NB4 (cell line): ENCODE data around the gene DAB1.

Source experiments
- DNase-seq: peaks from one replicate; pipeline ENCODE4 v3.0.0; 2010; ENCODE audit warnings: low read depth
- H3K4me3 ChIP-seq: one replicate; pipeline ENCODE4 v1.5.1; 2011; ENCODE audit warnings: mild to moderate bottlenecking, low read depth, low read length, moderate library complexity
- MYC ChIP-seq: IDR thresholded peaks from 2 replicates; pipeline ENCODE4 v1.6.1; 2011; ENCODE audit warnings: low read depth, low read length
- POLR2A ChIP-seq: IDR thresholded peaks from 2 replicates; pipeline ENCODE4 v1.6.1; 2011; ENCODE audit warnings: mild to moderate bottlenecking; ENCODE audit not compliant: insufficient read length; ENCODE audit errors: extremely low read depth
- TF ChIP-seq, protein P1 (sequence below): IDR thresholded peaks from 2 replicates; pipeline ENCODE4 v1.6.1; 2011; ENCODE audit warnings: low read depth, low read length
- TF ChIP-seq, protein P2 (sequence below): IDR thresholded peaks from one replicate; pipeline ENCODE4 v1.5.1; 2012; ENCODE audit warnings: low read depth, low read length

DAB1 gene

DNA sequence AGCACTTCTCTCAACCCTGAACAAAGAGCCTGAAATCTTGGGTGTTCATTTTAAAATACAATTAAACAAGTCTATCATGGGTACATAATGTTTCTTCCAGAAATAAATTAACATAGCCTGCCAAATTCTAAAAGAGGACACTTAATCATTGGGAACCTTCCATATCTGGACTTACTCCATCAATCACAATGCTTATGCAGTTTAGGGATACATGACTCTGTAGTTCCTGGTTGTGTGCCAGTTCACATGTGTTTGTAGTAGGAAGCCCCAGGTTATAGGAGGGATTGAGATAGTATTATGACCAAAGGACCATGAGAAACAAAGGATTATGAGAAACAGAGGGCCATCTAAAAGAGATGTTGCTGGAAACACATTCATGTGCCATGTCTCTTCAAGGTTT is 19.1 kb upstream of the DAB1 start:
- no peak for DNase-seq
- TF ChIP-seq, protein P1, sequence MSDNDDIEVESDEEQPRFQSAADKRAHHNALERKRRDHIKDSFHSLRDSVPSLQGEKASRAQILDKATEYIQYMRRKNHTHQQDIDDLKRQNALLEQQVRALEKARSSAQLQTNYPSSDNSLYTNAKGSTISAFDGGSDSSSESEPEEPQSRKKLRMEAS, result no peak
- no peak for TF ChIP-seq MYC
- TF ChIP-seq, protein P2, sequence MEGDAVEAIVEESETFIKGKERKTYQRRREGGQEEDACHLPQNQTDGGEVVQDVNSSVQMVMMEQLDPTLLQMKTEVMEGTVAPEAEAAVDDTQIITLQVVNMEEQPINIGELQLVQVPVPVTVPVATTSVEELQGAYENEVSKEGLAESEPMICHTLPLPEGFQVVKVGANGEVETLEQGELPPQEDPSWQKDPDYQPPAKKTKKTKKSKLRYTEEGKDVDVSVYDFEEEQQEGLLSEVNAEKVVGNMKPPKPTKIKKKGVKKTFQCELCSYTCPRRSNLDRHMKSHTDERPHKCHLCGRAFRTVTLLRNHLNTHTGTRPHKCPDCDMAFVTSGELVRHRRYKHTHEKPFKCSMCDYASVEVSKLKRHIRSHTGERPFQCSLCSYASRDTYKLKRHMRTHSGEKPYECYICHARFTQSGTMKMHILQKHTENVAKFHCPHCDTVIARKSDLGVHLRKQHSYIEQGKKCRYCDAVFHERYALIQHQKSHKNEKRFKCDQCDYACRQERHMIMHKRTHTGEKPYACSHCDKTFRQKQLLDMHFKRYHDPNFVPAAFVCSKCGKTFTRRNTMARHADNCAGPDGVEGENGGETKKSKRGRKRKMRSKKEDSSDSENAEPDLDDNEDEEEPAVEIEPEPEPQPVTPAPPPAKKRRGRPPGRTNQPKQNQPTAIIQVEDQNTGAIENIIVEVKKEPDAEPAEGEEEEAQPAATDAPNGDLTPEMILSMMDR, result no peak
- TF ChIP-seq POLR2A, result no peak

DNA sequence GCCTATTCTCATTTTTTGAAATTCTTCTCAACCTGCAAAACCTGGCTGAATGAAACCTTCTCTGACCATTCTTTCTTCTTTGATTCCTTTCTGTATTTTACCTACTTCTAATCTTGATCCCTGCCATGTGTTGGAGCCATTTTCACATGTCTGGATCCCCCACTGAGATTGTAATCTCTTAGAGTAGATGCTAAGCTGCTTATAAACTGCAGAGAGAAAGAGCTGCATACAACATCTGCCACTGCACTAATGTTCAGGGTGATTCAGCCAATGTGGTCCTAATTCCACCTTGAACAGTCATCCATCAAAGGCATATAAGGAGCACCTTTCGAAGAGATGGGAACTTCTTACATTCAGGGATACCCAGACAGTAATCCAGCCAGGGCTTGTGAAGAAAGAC is 16.2 kb upstream of the DAB1 start:
- TF ChIP-seq POLR2A, result no peak
- TF ChIP-seq, protein P1, result no peak
- TF ChIP-seq MYC, result no peak
- TF ChIP-seq, protein P2, result no peak
- H3K4me3 ChIP-seq, result no peak overlapping the region
- DNase-seq, result no peak

More for the DNA sequence above, 19.1 kb upstream of the DAB1 start:
- H3K4me3 ChIP-seq, result no peak overlapping the region

DNA sequence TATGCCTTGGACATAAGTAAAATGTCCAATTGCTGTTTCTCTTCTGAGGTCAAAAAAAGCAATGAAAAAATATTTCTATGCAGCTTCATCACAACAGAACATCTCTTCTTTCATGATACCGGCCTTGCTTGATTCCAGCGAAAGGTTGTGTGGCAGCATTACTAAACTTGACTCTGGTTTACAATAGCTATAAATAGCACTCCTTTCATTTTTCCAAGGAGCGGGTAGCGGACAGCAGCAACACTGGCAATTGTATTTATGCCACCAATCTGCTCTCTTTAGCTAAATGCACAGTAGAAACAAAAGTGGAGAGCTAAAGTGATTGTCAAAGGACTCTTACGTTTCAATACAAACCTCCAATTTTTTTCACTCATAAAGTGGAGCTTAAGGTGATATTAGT is 7.5 kb upstream of the DAB1 start:
- no peak for DNase-seq
- H3K4me3 ChIP-seq, result no peak overlapping the region
- TF ChIP-seq, protein P2, result no peak
- TF ChIP-seq POLR2A (no peak), MYC (no peak)
- TF ChIP-seq, protein P1, result no peak

DNA sequence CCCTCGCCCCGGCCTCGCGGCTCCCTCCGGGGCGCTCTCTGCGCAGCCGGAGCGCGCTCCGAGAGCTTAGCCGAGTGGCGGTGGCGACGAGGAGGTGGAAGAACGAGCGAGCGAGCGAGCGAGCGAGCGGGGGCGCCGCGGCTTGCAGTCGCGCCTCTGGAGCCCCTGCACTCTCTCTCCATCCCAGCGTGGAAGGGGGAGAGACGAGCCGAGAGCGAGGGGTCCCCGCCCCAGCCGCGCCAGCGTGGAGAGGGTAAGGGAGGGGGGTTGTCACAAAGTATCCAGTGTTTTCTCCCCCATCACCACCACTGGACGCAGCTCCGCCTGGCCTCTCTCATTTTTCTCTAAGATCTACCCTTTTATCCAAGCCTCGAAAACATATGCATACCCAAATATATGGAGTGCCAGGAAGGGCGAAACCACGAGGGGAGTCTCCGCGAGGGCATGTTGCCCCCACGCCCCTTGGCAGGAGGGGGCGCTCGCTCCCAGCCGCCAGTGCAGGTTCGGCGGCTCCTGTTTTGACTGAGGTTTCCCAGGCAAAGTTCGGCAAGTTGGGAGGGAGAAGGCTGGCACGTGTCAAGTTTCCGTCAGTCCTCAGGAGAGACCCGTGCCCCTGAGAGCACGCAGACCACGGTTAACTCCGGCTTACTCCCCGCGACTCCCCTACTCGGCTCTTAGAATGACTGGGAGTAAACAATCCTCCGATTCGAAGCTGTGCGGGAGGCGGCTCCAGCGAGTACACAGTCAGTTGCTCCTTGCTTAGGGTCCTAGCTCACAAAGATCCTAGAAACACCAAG is 569 bp upstream of the DAB1 start:
- no peak for DNase-seq
- TF ChIP-seq, protein P1, result no peak
- no peak overlapping the region for H3K4me3 ChIP-seq

DNA sequence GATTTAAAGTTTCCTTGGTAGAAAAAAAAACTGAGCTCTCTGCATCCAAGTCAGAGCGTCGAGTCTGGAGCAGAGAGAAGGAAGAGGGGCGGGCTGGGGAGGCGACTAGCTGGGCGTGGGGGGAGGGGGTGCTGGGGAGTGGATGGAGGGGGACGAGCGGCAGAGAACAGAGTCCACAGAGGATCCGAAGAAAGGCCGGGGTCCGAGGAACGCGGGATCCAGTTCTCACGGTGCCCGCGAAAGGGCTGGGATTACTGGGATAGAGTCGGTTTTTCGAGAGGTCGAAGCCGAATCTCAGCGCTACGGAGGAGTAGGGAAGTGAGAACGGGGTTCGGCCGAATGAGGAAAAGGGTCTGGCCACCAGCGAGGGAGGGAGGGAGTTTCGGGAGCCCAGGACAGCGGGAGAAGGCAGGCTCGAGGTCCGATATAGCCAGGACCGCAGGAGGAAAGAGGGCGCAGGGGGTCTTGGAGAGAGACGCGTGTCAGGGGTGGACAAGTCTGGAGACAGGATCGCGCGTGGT is 665 bp downstream of the DAB1 start:
- no peak overlapping the region for H3K4me3 ChIP-seq
- no peak for DNase-seq
- TF ChIP-seq, protein P1, result no peak

DNA sequence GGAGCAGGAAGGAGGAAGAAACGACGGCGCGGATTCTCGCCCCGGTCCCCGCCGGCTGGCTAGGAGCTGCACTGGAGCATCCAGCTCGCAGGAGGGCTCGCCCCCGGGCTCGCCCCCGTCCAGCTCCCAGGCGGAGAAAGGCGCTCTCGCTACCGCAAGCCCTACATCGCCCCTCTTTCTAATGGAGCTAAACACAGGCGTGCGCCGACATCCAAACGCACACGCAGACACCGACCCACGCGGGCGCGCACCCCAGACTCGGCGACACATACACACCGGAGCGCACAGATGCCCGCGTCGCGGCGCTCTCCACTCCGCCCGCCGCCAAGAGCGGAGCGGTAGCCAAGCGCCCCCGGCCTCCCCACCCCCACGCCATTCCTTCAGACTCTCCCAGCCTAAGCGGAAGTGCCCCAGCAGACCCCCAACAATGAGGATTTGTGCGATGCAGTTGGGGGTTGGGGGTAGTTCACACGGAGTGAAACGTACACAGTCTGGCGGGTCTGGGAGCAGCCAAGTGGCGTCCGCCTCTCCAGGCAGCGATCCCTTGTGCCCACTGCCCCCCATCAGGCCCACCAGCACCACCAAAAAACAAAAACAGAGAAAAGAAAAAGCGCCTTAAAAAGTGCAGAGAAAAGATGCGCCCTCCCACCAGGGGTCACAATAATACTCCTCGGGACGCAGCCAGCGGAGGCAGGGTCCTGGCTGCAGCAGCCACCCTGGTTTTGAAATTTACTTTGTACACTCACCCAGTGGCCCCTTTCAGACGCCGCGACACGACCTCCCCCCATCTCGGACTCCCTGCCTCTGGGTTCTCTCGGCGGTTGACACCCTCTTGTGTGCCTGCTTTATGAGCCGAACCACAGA is 1.4 kb downstream of the DAB1 start:
- TF ChIP-seq MYC (no peak), POLR2A (no peak)
- TF ChIP-seq, protein P1, result no peak
- TF ChIP-seq, protein P2, result no peak
- no peak overlapping the region for H3K4me3 ChIP-seq
- DNase-seq, result no peak
